Neural cell (in vitro differentiated cells): ENCODE data around the gene STARD10. TPM values are rescaled to one million over a fixed set of nuclear protein-coding genes. Genes with fewer than 3 reads are reported as not detected.

ENCODE experiments used
- H2AFZ ChIP-seq: fragments of 200-600, 300-800 bp; sonication (generic), shearing (Covaris generic); 2 replicates; pipeline ENCODE4 v1.6.0; 2014; ENCODE audit warnings: low read depth, mild to moderate bottlenecking, antibody characterized with exemption, low read length, moderate library complexity
- H3F3A ChIP-seq: fragments of 200-600 bp; shearing (Covaris generic); 2 replicates; pipeline ENCODE4 v1.6.1; 2016; ENCODE audit warnings: mild to moderate bottlenecking, moderate library complexity, mixed read lengths, antibody characterized with exemption, low read length; ENCODE audit not compliant: insufficient read depth, poor library complexity, severe bottlenecking
- H3K27ac ChIP-seq: fragments of 200-600, 300-800 bp; sonication (generic), shearing (Covaris generic); 2 replicates; pipeline ENCODE4 v1.5.1; 2014; ENCODE audit warnings: mild to moderate bottlenecking, low read length, moderate library complexity
- H3K27me3 ChIP-seq: fragments of 300-800, 200-600 bp; sonication (generic), shearing (Covaris generic); 2 replicates; pipeline ENCODE4 v1.6.0; 2014; ENCODE audit warnings: mild to moderate bottlenecking, low read depth, low read length, moderate library complexity; ENCODE audit not compliant: insufficient read depth
- H3K36me3 ChIP-seq: fragments of 300-800, 200-600 bp; sonication (generic), shearing (Covaris generic); 2 replicates; pipeline ENCODE4 v1.5.1; 2014; ENCODE audit warnings: mild to moderate bottlenecking, antibody characterized with exemption, low read length, moderate library complexity; ENCODE audit not compliant: insufficient read depth
- H3K4me2 ChIP-seq: fragments of 300-800, 200-600 bp; sonication (generic), shearing (Covaris generic); 2 replicates; pipeline ENCODE4 v1.6.0; 2014; ENCODE audit warnings: mild to moderate bottlenecking, low read length
- H3K4me3 ChIP-seq: fragments of 300-800, 200-600 bp; sonication (generic), shearing (Covaris generic); 2 replicates; pipeline ENCODE4 v1.5.1; 2014; ENCODE audit warnings: mild to moderate bottlenecking, low read length, moderate library complexity
- H3K79me2 ChIP-seq: fragments of 200-600 bp; shearing (Covaris generic); replicated peaks from 2 replicates; pipeline ENCODE4 v1.6.0; 2014; ENCODE audit warnings: mild to moderate bottlenecking, low read length, moderate library complexity; ENCODE audit not compliant: insufficient read depth
- H3K9ac ChIP-seq: fragments of 300-800, 200-600 bp; sonication (generic), shearing (Covaris generic); 2 replicates; pipeline ENCODE4 v1.6.1; 2016; ENCODE audit warnings: mild to moderate bottlenecking, low read length, mixed read lengths
- H3K9me2 ChIP-seq: fragments of 200-600 bp; shearing (Covaris generic); 2 replicates; pipeline ENCODE4 v1.6.1; 2016; ENCODE audit warnings: mild to moderate bottlenecking, low read length, mixed read lengths; ENCODE audit not compliant: insufficient read depth
- H3K9me3 ChIP-seq: fragments of 200-600, 300-800 bp; sonication (generic), shearing (Covaris generic); 2 replicates; pipeline ENCODE4 v1.6.1; 2016; ENCODE audit warnings: mild to moderate bottlenecking, mixed run types, low read length, moderate library complexity, mixed read lengths
- H4K20me1 ChIP-seq: fragments of 200-600 bp; shearing (Covaris generic); 2 replicates; pipeline ENCODE4 v1.6.1; 2016; ENCODE audit warnings: mild to moderate bottlenecking, mixed run types; ENCODE audit not compliant: insufficient read depth
- EP300 ChIP-seq: fragments of 450-650 bp; conservative IDR thresholded peaks from 2 replicates; pipeline ENCODE4 v1.6.1; 2014; ENCODE audit warnings: antibody characterized with exemption, mild to moderate bottlenecking, moderate library complexity; ENCODE audit not compliant: poor library complexity, severe bottlenecking
- EZH2 ChIP-seq: fragments of 200-600, 300-800 bp; shearing (Covaris generic), sonication (generic); IDR thresholded peaks from 2 replicates; pipeline ENCODE4 v1.6.1; 2014; ENCODE audit warnings: antibody characterized with exemption, low read length, borderline replicate concordance, mild to moderate bottlenecking; ENCODE audit not compliant: insufficient read depth, poor library complexity, severe bottlenecking
- MXI1 ChIP-seq: fragments of 450-650 bp; conservative IDR thresholded peaks from 2 replicates; pipeline ENCODE4 v1.6.1; 2014; ENCODE audit warnings: antibody characterized with exemption, mild to moderate bottlenecking; ENCODE audit not compliant: poor library complexity, severe bottlenecking
- POLR2AphosphoS5 ChIP-seq: IDR thresholded peaks from 2 replicates; pipeline ENCODE4 v1.6.1; 2012
- RAD21 ChIP-seq: fragments of 450-650 bp; conservative IDR thresholded peaks from 2 replicates; pipeline ENCODE4 v1.6.1; 2014; ENCODE audit warnings: antibody characterized with exemption, mild to moderate bottlenecking, moderate library complexity
- SMC3 ChIP-seq: fragments of 450-650 bp; conservative IDR thresholded peaks from 2 replicates; pipeline ENCODE4 v1.6.1; 2014; ENCODE audit warnings: antibody characterized with exemption, mild to moderate bottlenecking, moderate library complexity; ENCODE audit not compliant: poor library complexity
- TAF1 ChIP-seq: IDR thresholded peaks from 2 replicates; pipeline ENCODE4 v1.6.1; 2012; ENCODE audit warnings: low read depth
- polyA plus RNA-seq: library from polyadenylated mRNA; depleted of rRNA; stranded (reverse); fragments of >200 nt; gene quantifications from 2 replicates; pipeline ENCODE4 v1.2.3, GENCODE V29; 2014
- TF ChIP-seq, protein P1 (sequence below): fragments of 450-650 bp; IDR thresholded peaks from 2 replicates; pipeline ENCODE4 v1.5.1; 2014; ENCODE audit warnings: antibody characterized with exemption, mild to moderate bottlenecking, moderate library complexity; ENCODE audit not compliant: poor library complexity, severe bottlenecking
- TF ChIP-seq, protein P2 (sequence below): IDR thresholded peaks from 2 replicates; pipeline ENCODE4 v1.6.1; 2012; ENCODE audit warnings: borderline replicate concordance

The STARD10 gene
- polyA plus RNA-seq, 1 donor from 2014 or later: 29.0 TPM

DNA sequence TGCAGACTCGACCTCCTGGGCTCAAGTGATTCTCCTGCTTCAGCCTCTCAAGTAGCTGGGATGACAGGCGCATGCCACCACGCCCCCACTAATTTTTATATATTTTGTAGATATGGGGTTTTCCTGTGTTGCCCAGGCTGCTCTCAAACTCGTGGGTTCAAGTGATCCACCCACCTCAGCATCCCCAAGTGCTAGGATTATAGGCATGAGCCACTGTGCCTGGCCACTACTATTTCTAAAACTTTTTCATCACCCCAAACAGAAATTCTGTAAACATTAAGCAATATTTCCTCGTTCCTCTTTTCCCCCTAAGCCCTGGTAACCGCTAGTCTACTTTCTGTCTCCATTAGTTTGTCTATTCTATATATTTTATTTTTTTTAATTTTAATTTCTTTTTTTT, 11.4 kb upstream of the STARD10 start:
- H3F3A ChIP-seq: no peaks in the 10 kb centered on the region
- no peaks in the 10 kb centered on the region for H3K36me3 ChIP-seq
- no peaks in the 10 kb centered on the region for H3K27me3 ChIP-seq
- H3K9ac ChIP-seq: no peak overlapping the region
- no peak overlapping the region for H3K27ac ChIP-seq
- H3K4me3 ChIP-seq: no peak overlapping the region
- H2AFZ ChIP-seq: no peak overlapping the region
- H4K20me1 ChIP-seq: no peaks in the 10 kb centered on the region
- no peaks in the 10 kb centered on the region for H3K9me3 ChIP-seq
- no peaks in the 10 kb centered on the region for H3K79me2 ChIP-seq
- H3K4me2 ChIP-seq: no peak overlapping the region
- H3K9me2 ChIP-seq: no peaks in the 10 kb centered on the region
- TF ChIP-seq RAD21 (no peak), EZH2 (no peak), POLR2AphosphoS5 (no peak), TAF1 (no peak), SMC3 (no peak)
- TF ChIP-seq, protein P1, sequence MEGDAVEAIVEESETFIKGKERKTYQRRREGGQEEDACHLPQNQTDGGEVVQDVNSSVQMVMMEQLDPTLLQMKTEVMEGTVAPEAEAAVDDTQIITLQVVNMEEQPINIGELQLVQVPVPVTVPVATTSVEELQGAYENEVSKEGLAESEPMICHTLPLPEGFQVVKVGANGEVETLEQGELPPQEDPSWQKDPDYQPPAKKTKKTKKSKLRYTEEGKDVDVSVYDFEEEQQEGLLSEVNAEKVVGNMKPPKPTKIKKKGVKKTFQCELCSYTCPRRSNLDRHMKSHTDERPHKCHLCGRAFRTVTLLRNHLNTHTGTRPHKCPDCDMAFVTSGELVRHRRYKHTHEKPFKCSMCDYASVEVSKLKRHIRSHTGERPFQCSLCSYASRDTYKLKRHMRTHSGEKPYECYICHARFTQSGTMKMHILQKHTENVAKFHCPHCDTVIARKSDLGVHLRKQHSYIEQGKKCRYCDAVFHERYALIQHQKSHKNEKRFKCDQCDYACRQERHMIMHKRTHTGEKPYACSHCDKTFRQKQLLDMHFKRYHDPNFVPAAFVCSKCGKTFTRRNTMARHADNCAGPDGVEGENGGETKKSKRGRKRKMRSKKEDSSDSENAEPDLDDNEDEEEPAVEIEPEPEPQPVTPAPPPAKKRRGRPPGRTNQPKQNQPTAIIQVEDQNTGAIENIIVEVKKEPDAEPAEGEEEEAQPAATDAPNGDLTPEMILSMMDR: no peak
- TF ChIP-seq, protein P2, sequence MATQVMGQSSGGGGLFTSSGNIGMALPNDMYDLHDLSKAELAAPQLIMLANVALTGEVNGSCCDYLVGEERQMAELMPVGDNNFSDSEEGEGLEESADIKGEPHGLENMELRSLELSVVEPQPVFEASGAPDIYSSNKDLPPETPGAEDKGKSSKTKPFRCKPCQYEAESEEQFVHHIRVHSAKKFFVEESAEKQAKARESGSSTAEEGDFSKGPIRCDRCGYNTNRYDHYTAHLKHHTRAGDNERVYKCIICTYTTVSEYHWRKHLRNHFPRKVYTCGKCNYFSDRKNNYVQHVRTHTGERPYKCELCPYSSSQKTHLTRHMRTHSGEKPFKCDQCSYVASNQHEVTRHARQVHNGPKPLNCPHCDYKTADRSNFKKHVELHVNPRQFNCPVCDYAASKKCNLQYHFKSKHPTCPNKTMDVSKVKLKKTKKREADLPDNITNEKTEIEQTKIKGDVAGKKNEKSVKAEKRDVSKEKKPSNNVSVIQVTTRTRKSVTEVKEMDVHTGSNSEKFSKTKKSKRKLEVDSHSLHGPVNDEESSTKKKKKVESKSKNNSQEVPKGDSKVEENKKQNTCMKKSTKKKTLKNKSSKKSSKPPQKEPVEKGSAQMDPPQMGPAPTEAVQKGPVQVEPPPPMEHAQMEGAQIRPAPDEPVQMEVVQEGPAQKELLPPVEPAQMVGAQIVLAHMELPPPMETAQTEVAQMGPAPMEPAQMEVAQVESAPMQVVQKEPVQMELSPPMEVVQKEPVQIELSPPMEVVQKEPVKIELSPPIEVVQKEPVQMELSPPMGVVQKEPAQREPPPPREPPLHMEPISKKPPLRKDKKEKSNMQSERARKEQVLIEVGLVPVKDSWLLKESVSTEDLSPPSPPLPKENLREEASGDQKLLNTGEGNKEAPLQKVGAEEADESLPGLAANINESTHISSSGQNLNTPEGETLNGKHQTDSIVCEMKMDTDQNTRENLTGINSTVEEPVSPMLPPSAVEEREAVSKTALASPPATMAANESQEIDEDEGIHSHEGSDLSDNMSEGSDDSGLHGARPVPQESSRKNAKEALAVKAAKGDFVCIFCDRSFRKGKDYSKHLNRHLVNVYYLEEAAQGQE: no peak

DNA sequence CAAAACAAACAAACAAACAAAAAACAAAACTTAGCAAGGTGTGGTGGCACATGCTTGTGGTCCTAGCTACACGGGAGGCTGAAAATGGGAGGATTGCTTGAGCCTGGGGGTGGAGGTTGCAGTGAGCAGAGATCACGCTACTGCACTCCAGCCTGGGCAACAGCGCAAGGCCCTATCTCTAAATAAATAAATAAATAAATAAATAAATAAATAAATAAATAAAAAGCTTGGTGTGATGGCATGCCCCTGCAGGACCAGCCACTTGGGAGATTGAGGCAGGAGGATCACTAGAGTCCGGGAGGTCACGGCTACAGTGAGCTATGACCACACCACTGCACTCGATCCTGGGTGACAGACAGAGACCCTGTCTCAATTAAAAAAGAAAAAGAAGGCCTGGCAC, 9.0 kb upstream of the STARD10 start:
- H3K27ac ChIP-seq: no peak overlapping the region
- no peak overlapping the region for H3K9ac ChIP-seq
- no peaks in the 10 kb centered on the region for H3K27me3 ChIP-seq
- no peak for TF ChIP-seq RAD21
- no peak for TF ChIP-seq SMC3
- TF ChIP-seq TAF1: no peak
- TF ChIP-seq, protein P1: no peak
- TF ChIP-seq MXI1: no peak
- TF ChIP-seq, protein P2: no peak
- no peak for TF ChIP-seq EP300
- H3K4me3 ChIP-seq: no peak overlapping the region
- H3K36me3 ChIP-seq: no peaks in the 10 kb centered on the region
- no peak overlapping the region for H2AFZ ChIP-seq
- no peaks in the 10 kb centered on the region for H3F3A ChIP-seq
- H3K79me2 ChIP-seq: no peaks in the 10 kb centered on the region
- no peak overlapping the region for H3K4me2 ChIP-seq
- no peaks in the 10 kb centered on the region for H3K9me2 ChIP-seq
- no peaks in the 10 kb centered on the region for H4K20me1 ChIP-seq
- no peaks in the 10 kb centered on the region for H3K9me3 ChIP-seq
